Mesenchymal stem cell (in vitro differentiated cells and primary cell): ENCODE results near the gene IFT88.

Experiments
- DNase-seq: peaks from one replicate; pipeline ENCODE4 v3.0.0-alpha.2; 2013
- H2AFZ ChIP-seq: one replicate; pipeline ENCODE4 v1.6.1; 2013; ENCODE audit warnings: low read depth, mild to moderate bottlenecking, control low read depth, inconsistent platforms, low read length, moderate library complexity
- H2AK5ac ChIP-seq: 2 replicates; pipeline ENCODE4 v1.6.1; 2013; ENCODE audit warnings: low read length, moderate library complexity, mild to moderate bottlenecking, inconsistent platforms; ENCODE audit not compliant: severe bottlenecking
- H2BK120ac ChIP-seq: one replicate; pipeline ENCODE4 v1.6.1; 2013; ENCODE audit warnings: low read depth, mild to moderate bottlenecking, inconsistent platforms, low read length, moderate library complexity
- H2BK12ac ChIP-seq, 2 experiments: one replicate each; pipeline ENCODE4 v1.6.1; 2013; ENCODE audit warnings: inconsistent platforms in 2 of 2, low read length in 2 of 2, mild to moderate bottlenecking in 2 of 2, moderate library complexity in 2 of 2, control low read depth in 1 of 2
- H2BK15ac ChIP-seq: one replicate; pipeline ENCODE4 v1.6.1; 2013; ENCODE audit warnings: mild to moderate bottlenecking, low read depth, inconsistent platforms; ENCODE audit not compliant: poor library complexity, severe bottlenecking
- H2BK5ac ChIP-seq: 2 replicates; pipeline ENCODE4 v1.6.1; 2013; ENCODE audit warnings: low read depth, mild to moderate bottlenecking, low read length, control low read depth, inconsistent platforms; ENCODE audit not compliant: poor library complexity, severe bottlenecking
- H3K14ac ChIP-seq, 2 experiments: one replicate each; pipeline ENCODE4 v1.6.1; 2013; ENCODE audit warnings: inconsistent platforms in 2 of 2, low read length in 2 of 2, control low read depth in 1 of 2, mild to moderate bottlenecking in 1 of 2, moderate library complexity in 1 of 2
- H3K18ac ChIP-seq, 2 experiments: one replicate each; pipeline ENCODE4 v1.6.1; 2013; ENCODE audit warnings: inconsistent platforms in 2 of 2, low read length in 2 of 2, control low read depth in 1 of 2, low read depth in 1 of 2, mild to moderate bottlenecking in 1 of 2
- H3K23ac ChIP-seq, 2 experiments: one replicate each; pipeline ENCODE4 v1.6.1; 2013; ENCODE audit warnings: inconsistent platforms in 2 of 2, low read length in 2 of 2, mild to moderate bottlenecking in 2 of 2, moderate library complexity in 2 of 2, control low read depth in 1 of 2
- H3K27ac ChIP-seq: 2 replicates; pipeline ENCODE4 v1.5.1; 2013; ENCODE audit warnings: mild to moderate bottlenecking, moderate library complexity, low read length, control low read depth, inconsistent platforms; ENCODE audit not compliant: poor library complexity, severe bottlenecking
- H3K27me3 ChIP-seq, 2 experiments: 2 replicates each; pipeline versions ENCODE4 v1.6.1 to v1.7.0; 2013; ENCODE audit warnings: low read length in 2 of 2, mild to moderate bottlenecking in 2 of 2, moderate library complexity in 2 of 2, control low read depth in 1 of 2, inconsistent platforms in 1 of 2; ENCODE audit not compliant: control insufficient read depth in 1 of 2, insufficient read depth in 1 of 2
- H3K36me3 ChIP-seq, 2 experiments: 2 replicates each; pipeline versions ENCODE4 v1.6.1 to v1.7.0; 2013; ENCODE audit warnings: low read length in 2 of 2, control low read depth in 1 of 2, inconsistent platforms in 1 of 2, low read depth in 1 of 2, mild to moderate bottlenecking in 1 of 2; ENCODE audit not compliant: insufficient read depth in 2 of 2, control insufficient read depth in 1 of 2
- H3K4ac ChIP-seq, 2 experiments: one replicate each; pipeline ENCODE4 v1.6.1; 2013; ENCODE audit warnings: inconsistent platforms in 2 of 2, low read length in 2 of 2, mild to moderate bottlenecking in 2 of 2, moderate library complexity in 2 of 2, control low read depth in 1 of 2, low read depth in 1 of 2
- H3K4me1 ChIP-seq: 2 replicates; pipeline ENCODE4 v1.6.1; 2013; ENCODE audit warnings: low read depth, low read length, control low read depth; ENCODE audit not compliant: control insufficient read depth, insufficient read depth
- H3K4me2 ChIP-seq: 2 replicates; pipeline ENCODE4 v1.6.1; 2013; ENCODE audit warnings: low read length, mild to moderate bottlenecking, inconsistent platforms; ENCODE audit not compliant: poor library complexity, severe bottlenecking
- H3K4me3 ChIP-seq, 2 experiments: 2 replicates each; pipeline versions ENCODE4 v1.5.1 to v1.7.0; 2013; ENCODE audit warnings: low read length in 2 of 2, mild to moderate bottlenecking in 2 of 2, control low read depth in 1 of 2, low read depth in 1 of 2; ENCODE audit not compliant: insufficient read depth in 1 of 2
- H3K79me1 ChIP-seq: replicated peaks from 2 replicates; pipeline ENCODE4 v1.6.1; 2013; ENCODE audit warnings: mild to moderate bottlenecking, control low read depth, low read length, inconsistent platforms; ENCODE audit not compliant: poor library complexity, severe bottlenecking
- H3K9ac ChIP-seq: 2 replicates; pipeline ENCODE4 v1.7.0; 2013; ENCODE audit warnings: mild to moderate bottlenecking, low read length, moderate library complexity
- H3K9me3 ChIP-seq: 2 replicates; pipeline ENCODE4 v1.7.0; 2013; ENCODE audit warnings: mild to moderate bottlenecking, low read length; ENCODE audit not compliant: control insufficient read depth
- H4K8ac ChIP-seq: one replicate; pipeline ENCODE4 v1.6.1; 2013; ENCODE audit warnings: inconsistent platforms, mild to moderate bottlenecking, low read length, moderate library complexity
- H4K91ac ChIP-seq: one replicate; pipeline ENCODE4 v1.6.1; 2013; ENCODE audit warnings: mild to moderate bottlenecking, low read length, inconsistent platforms
- WGBS: methylation state at CpG from one replicate; pipeline ENCODE4 v1.1.7; 2013; ENCODE audit warnings: mixed read lengths; 5-methylcytosine and 5-hydroxymethylcytosine counted together

IFT88 gene

GRCh38 chr13:20721058-20721453 lies 154.1 kb downstream of the IFT88 start:
- H2BK120ac ChIP-seq = no peak overlapping the region
- H4K91ac ChIP-seq = no peak overlapping the region
- H3K4me3 ChIP-seq = no peak overlapping the region
- no peak overlapping the region for H3K27ac ChIP-seq
- no peak overlapping the region for H3K14ac ChIP-seq
- H2BK15ac ChIP-seq = no peak overlapping the region
- WGBS = 62% methylated on average over 16 of the region's 16 CpGs
- H2BK5ac ChIP-seq = no peak overlapping the region
- H3K79me1 ChIP-seq = no peaks in the 10 kb centered on the region
- no peak overlapping the region for H3K4ac ChIP-seq
- no peak for DNase-seq
- H2AK5ac ChIP-seq = no peak overlapping the region
- H2AFZ ChIP-seq = no peak overlapping the region
- no peaks in the 10 kb centered on the region for H3K36me3 ChIP-seq
- no peak overlapping the region for H2BK12ac ChIP-seq
- peaks cover 7 to 18% of the 10 kb centered on the region in 2 experiments for H3K27me3 ChIP-seq
- peaks cover 13% of the 10 kb centered on the region for H3K4me1 ChIP-seq
- H4K8ac ChIP-seq = no peak overlapping the region
- H3K9me3 ChIP-seq = no peaks in the 10 kb centered on the region
- no peak overlapping the region for H3K9ac ChIP-seq
- H3K18ac ChIP-seq = no peak overlapping the region
- H3K23ac ChIP-seq = peak overlapping the region in 1 of 2 experiments; percentile 55
- H3K4me2 ChIP-seq = peak overlapping the region; percentile 96

- WGBS = 5% methylated on average over 76 of the region's 81 CpGs
Observed at GRCh38 chr13:20721454-20722357, 154.7 kb downstream of the IFT88 start.

GRCh38 chr13:20727856-20728255 lies 160.9 kb downstream of the IFT88 start:
- Histone ChIP-seq H2BK5ac (no peak overlapping the region), H3K27ac (no peak overlapping the region), H4K8ac (no peak overlapping the region), H3K14ac (no peak overlapping the region), H2AFZ (no peak overlapping the region), H3K36me3 (peaks cover 0 to 4% of the 10 kb centered on the region in 2 experiments), H3K9me3 (no peaks in the 10 kb centered on the region), H3K4me3 (no peak overlapping the region), H3K4me2 (no peak overlapping the region), H4K91ac (no peak overlapping the region), H3K23ac (no peak overlapping the region), H3K4me1 (peaks cover 2% of the 10 kb centered on the region), H3K9ac (no peak overlapping the region), H2BK120ac (no peak overlapping the region), H3K79me1 (no peaks in the 10 kb centered on the region), H2BK12ac (no peak overlapping the region), H3K27me3 (no peaks in the 10 kb centered on the region), H3K18ac (no peak overlapping the region), H3K4ac (no peak overlapping the region), H2AK5ac (no peak overlapping the region), H2BK15ac (no peak overlapping the region)
- no peak for DNase-seq
- WGBS = 95% methylated on average over 4 of the region's 6 CpGs

More at GRCh38 chr13:20721454-20722357, 154.7 kb downstream of the IFT88 start:
- Histone ChIP-seq H3K14ac (peak overlapping the region in 1 of 2 experiments; percentile 50), H4K91ac (no peak overlapping the region), H2BK12ac (no peak overlapping the region), H3K18ac (no peak overlapping the region), H2BK120ac (no peak overlapping the region), H2BK5ac (no peak overlapping the region), H2AFZ (peak overlapping the region; percentile 29), H3K4ac (no peak overlapping the region), H4K8ac (peak overlapping the region; percentile 57), H3K27ac (no peak overlapping the region), H3K4me2 (peak overlapping the region; percentile 96), H3K27me3 (peaks cover 7 to 18% of the 10 kb centered on the region in 2 experiments), H3K23ac (peak overlapping the region in 1 of 2 experiments; percentile 90), H3K4me3 (peak overlapping the region; percentile 56 to 66), H2BK15ac (no peak overlapping the region), H3K36me3 (no peaks in the 10 kb centered on the region), H3K9me3 (no peaks in the 10 kb centered on the region), H3K4me1 (peaks cover 13% of the 10 kb centered on the region), H3K79me1 (no peaks in the 10 kb centered on the region), H3K9ac (peak overlapping the region; percentile 30), H2AK5ac (no peak overlapping the region)
- peak; percentile 46 for DNase-seq

- Histone ChIP-seq H3K4me1 (peaks cover 2% of the 10 kb centered on the region), H3K23ac (no peak overlapping the region), H3K79me1 (no peaks in the 10 kb centered on the region), H3K14ac (no peak overlapping the region), H3K4me2 (no peak overlapping the region), H2BK120ac (no peak overlapping the region), H2AFZ (no peak overlapping the region), H3K18ac (no peak overlapping the region), H3K27me3 (no peaks in the 10 kb centered on the region), H3K9me3 (no peaks in the 10 kb centered on the region), H2BK5ac (no peak overlapping the region), H2BK12ac (no peak overlapping the region), H3K9ac (no peak overlapping the region), H3K36me3 (peaks cover 0 to 4% of the 10 kb centered on the region in 2 experiments), H3K4me3 (no peak overlapping the region), H4K91ac (no peak overlapping the region), H2AK5ac (no peak overlapping the region), H2BK15ac (no peak overlapping the region), H4K8ac (no peak overlapping the region), H3K27ac (no peak overlapping the region), H3K4ac (no peak overlapping the region)
- 86% methylated on average over 14 of the region's 14 CpGs for WGBS
- no peak for DNase-seq
Observed at GRCh38 chr13:20728579-20729311, 161.8 kb downstream of the IFT88 start.
